IMR-90 (cell line): Measurements from ENCODE around the gene HMCN1.

Source experiments
- BHLHE40 ChIP-seq: fragments of 150-350 bp; IDR thresholded peaks from 2 replicates; pipeline ENCODE4 v1.6.1; 2016; ENCODE audit warnings: mild to moderate bottlenecking, low read depth, low read length
- CHD1 ChIP-seq: IDR thresholded peaks from 2 replicates; pipeline ENCODE4 v1.6.1; 2012; ENCODE audit warnings: low read depth, low read length, improper control_type of control experiment
- CTCF ChIP-seq: conservative IDR thresholded peaks from 2 replicates; pipeline ENCODE4 v1.5.1; 2012; ENCODE audit warnings: mild to moderate bottlenecking, low read depth, low read length, improper control_type of control experiment
- MAZ ChIP-seq: IDR thresholded peaks from 2 replicates; pipeline ENCODE4 v1.6.1; 2012; ENCODE audit warnings: low read depth, mild to moderate bottlenecking, low read length, improper control_type of control experiment, moderate library complexity, borderline replicate concordance
- POLR2A ChIP-seq: IDR thresholded peaks from 2 replicates; pipeline ENCODE4 v1.6.1; 2012; ENCODE audit warnings: mild to moderate bottlenecking, low read depth, low read length
- RAD21 ChIP-seq: IDR thresholded peaks from 2 replicates; pipeline ENCODE4 v1.6.1; 2012; ENCODE audit warnings: low read length, improper control_type of control experiment
- SMC3 ChIP-seq: fragments of 150-350 bp; IDR thresholded peaks from 2 replicates; pipeline ENCODE4 v1.6.1; 2016; ENCODE audit warnings: low read depth, mild to moderate bottlenecking, antibody characterized with exemption, low read length, moderate library complexity

DNA sequence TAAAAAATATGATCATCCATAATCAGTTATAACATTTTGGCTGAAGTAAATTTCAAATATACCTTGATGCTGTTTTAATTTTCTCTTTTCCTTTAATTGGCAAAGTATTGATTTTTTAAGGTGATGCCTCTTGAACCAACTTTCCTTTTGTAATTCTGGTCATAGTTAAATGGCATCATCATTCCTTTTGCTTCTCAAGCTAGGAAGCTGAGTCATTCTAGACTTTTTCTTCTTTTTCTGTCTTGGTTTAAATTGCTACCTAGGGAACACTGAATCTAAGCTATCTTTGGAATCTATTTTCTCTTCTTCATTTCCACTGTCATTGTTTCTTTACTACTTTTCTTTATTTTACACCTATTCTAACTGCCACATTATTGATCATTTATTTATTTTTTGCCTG lies 162.7 kb downstream of the HMCN1 start:
- TF ChIP-seq BHLHE40 (no peak), RAD21 (no peak), CHD1 (no peak), POLR2A (no peak), CTCF (no peak), SMC3 (no peak), MAZ (no peak)
